DND-41 (cell line): ENCODE results near the gene AGK.

Experiments used
- ATAC-seq: fragments of 200-7000 bp; cut with Tn5 transposase; 3 replicates; pipeline ENCODE4 v1.9.1; 2021; ENCODE audit warnings: low read depth; ENCODE audit not compliant: insufficient read depth
- DNase-seq: peaks from one replicate; pipeline ENCODE4 v3.0.0-alpha.2; 2020
- H2AFZ ChIP-seq: 2 replicates; pipeline ENCODE4 v1.6.0; 2012; ENCODE audit warnings: low read depth, low read length
- H3K27ac ChIP-seq: 2 replicates; pipeline ENCODE4 v1.5.1; 2012; ENCODE audit warnings: low read length, inconsistent platforms
- H3K27me3 ChIP-seq: fragments of 200-600 bp; sonication (generic); 2 replicates; pipeline ENCODE4 v1.6.0; 2012; ENCODE audit warnings: low read length, mild to moderate bottlenecking, inconsistent platforms; ENCODE audit not compliant: insufficient read depth, poor library complexity
- H3K36me3 ChIP-seq: 2 replicates; pipeline ENCODE4 v1.5.1; 2012; ENCODE audit warnings: low read length, inconsistent platforms; ENCODE audit not compliant: insufficient read depth
- H3K4me1 ChIP-seq: 2 replicates; pipeline ENCODE4 v1.5.1; 2012; ENCODE audit warnings: mild to moderate bottlenecking, low read length; ENCODE audit not compliant: insufficient read depth
- H3K4me2 ChIP-seq: 2 replicates; pipeline ENCODE4 v1.6.0; 2012; ENCODE audit warnings: mild to moderate bottlenecking, moderate library complexity, low read length, inconsistent platforms; ENCODE audit not compliant: insufficient read depth
- H3K4me3 ChIP-seq, 2 experiments: fragments of 200-600 bp in 1 of 2; shearing (Covaris generic) in 1 of 2; 2 replicates each; pipeline ENCODE4 v1.5.1; 2012 to 2016; ENCODE audit warnings: inconsistent platforms in 2 of 2, low read length in 2 of 2, mild to moderate bottlenecking in 2 of 2, low read depth in 1 of 2, moderate library complexity in 1 of 2
- H3K79me2 ChIP-seq: 2 replicates; pipeline ENCODE4 v1.6.0; 2012; ENCODE audit warnings: low read length, inconsistent platforms; ENCODE audit not compliant: insufficient read depth
- H3K9ac ChIP-seq: 2 replicates; pipeline ENCODE4 v1.6.0; 2012; ENCODE audit warnings: low read depth, mild to moderate bottlenecking, inconsistent platforms, low read length, moderate library complexity
- H3K9me3 ChIP-seq: 2 replicates; pipeline ENCODE4 v1.5.1; 2012; ENCODE audit warnings: low read length, moderate library complexity, mild to moderate bottlenecking, inconsistent platforms; ENCODE audit not compliant: insufficient read depth, severe bottlenecking
- H4K20me1 ChIP-seq: 2 replicates; pipeline ENCODE4 v1.6.0; 2012; ENCODE audit warnings: low read length; ENCODE audit not compliant: insufficient read depth
- EZH2 ChIP-seq: IDR thresholded peaks from 3 replicates; pipeline ENCODE4 v1.6.1; 2012; ENCODE audit warnings: borderline replicate concordance, low read depth, mild to moderate bottlenecking, moderate library complexity, low read length, inconsistent platforms; ENCODE audit not compliant: severe bottlenecking
- TF ChIP-seq, protein P1 (sequence below): IDR thresholded peaks from 2 replicates; pipeline ENCODE4 v1.5.1; 2012; ENCODE audit warnings: borderline replicate concordance, low read length, moderate library complexity, mild to moderate bottlenecking; ENCODE audit not compliant: poor library complexity, severe bottlenecking; ENCODE audit errors: extremely low read depth

Gene AGK

GRCh38 chr7:141702047-141702567, 150.9 kb downstream of the AGK start, which contains the start of gene DENND11:
TSS of gene DENND11 (minus strand) at chr7:141702166. CDS start at chr7:141702153, 13 bp downstream.
- no peaks in the 10 kb centered on the region for H3K9me3 ChIP-seq
- peak within 1 kb of the TSS; percentile 71 for H2AFZ ChIP-seq
- ATAC-seq (peak; percentile 56), DNase-seq (peak; percentile 29)
- H3K27ac ChIP-seq, result peak within 1 kb of the TSS; percentile 42
- peak; percentile 53 for TF ChIP-seq EZH2
- TF ChIP-seq, protein P1, sequence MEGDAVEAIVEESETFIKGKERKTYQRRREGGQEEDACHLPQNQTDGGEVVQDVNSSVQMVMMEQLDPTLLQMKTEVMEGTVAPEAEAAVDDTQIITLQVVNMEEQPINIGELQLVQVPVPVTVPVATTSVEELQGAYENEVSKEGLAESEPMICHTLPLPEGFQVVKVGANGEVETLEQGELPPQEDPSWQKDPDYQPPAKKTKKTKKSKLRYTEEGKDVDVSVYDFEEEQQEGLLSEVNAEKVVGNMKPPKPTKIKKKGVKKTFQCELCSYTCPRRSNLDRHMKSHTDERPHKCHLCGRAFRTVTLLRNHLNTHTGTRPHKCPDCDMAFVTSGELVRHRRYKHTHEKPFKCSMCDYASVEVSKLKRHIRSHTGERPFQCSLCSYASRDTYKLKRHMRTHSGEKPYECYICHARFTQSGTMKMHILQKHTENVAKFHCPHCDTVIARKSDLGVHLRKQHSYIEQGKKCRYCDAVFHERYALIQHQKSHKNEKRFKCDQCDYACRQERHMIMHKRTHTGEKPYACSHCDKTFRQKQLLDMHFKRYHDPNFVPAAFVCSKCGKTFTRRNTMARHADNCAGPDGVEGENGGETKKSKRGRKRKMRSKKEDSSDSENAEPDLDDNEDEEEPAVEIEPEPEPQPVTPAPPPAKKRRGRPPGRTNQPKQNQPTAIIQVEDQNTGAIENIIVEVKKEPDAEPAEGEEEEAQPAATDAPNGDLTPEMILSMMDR, result no peak
- peak within 1 kb of the TSS; percentile 86 for H3K4me2 ChIP-seq
- H3K4me1 ChIP-seq, result peaks cover 23% of the 10 kb centered on the region
- H3K27me3 ChIP-seq, result peaks cover 8% of the 10 kb centered on the region
- no peaks in the 10 kb centered on the region for H3K36me3 ChIP-seq
- peak within 1 kb of the TSS; percentile 43 to 64; a peak in 3 of 4 replicates for H3K4me3 ChIP-seq
- H4K20me1 ChIP-seq, result peaks cover 19% of the 10 kb centered on the region
- peaks cover 10% of the 10 kb centered on the region for H3K79me2 ChIP-seq
- peak within 1 kb of the TSS; percentile 64 for H3K9ac ChIP-seq

GRCh38 chr7:141702892-141703291, 151.7 kb downstream of the AGK start:
- H3K27me3 ChIP-seq, result peaks cover 8% of the 10 kb centered on the region
- DNase-seq, result no peak
- H3K9me3 ChIP-seq, result no peaks in the 10 kb centered on the region
- peaks cover 10% of the 10 kb centered on the region for H3K79me2 ChIP-seq
- no peaks in the 10 kb centered on the region for H3K36me3 ChIP-seq
- H4K20me1 ChIP-seq, result peaks cover 17% of the 10 kb centered on the region
- no peak overlapping the region for H3K4me3 ChIP-seq
- no peak overlapping the region for H3K9ac ChIP-seq
- H2AFZ ChIP-seq, result no peak overlapping the region
- no peak overlapping the region for H3K27ac ChIP-seq
- peak overlapping the region; percentile 86 for H3K4me2 ChIP-seq
- H3K4me1 ChIP-seq, result peaks cover 23% of the 10 kb centered on the region
- TF ChIP-seq, protein P1, result no peak
- TF ChIP-seq EZH2, result no peak
- ATAC-seq, result no peak

DNA sequence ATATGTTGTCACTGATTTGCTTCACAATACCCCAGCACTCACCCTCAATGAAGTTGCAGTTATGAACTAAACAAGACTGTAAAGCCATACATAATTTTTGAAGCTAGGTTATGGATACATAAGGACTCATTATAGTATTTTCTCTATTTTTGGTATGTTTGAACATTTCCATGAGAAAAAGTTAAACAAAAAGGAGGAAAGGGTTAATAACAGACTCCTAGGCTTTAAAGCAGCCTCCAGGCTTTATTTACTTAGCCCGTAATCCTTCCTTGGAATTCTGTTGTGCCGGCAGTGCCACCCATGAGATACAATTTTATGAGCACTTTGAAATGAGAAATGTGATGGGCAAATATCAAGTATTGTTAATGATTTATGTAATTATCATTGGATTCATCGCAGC, 152.9 kb downstream of the AGK start:
- TF ChIP-seq, protein P1, result no peak
- TF ChIP-seq EZH2, result no peak
- H3K4me3 ChIP-seq, result no peak overlapping the region

GRCh38 chr7:141704741-141705140, 153.5 kb downstream of the AGK start:
- no peak for DNase-seq
- peaks cover 19% of the 10 kb centered on the region for H3K4me1 ChIP-seq
- H3K4me2 ChIP-seq, result no peak overlapping the region
- peaks cover 8% of the 10 kb centered on the region for H3K27me3 ChIP-seq
- no peaks in the 10 kb centered on the region for H3K36me3 ChIP-seq
- no peak overlapping the region for H3K4me3 ChIP-seq
- H4K20me1 ChIP-seq, result peaks cover 9% of the 10 kb centered on the region; the same call in 1 of the 2 replicates
- no peaks in the 10 kb centered on the region for H3K9me3 ChIP-seq
- peaks cover 6% of the 10 kb centered on the region for H3K79me2 ChIP-seq
- no peak overlapping the region for H3K9ac ChIP-seq
- no peak for TF ChIP-seq EZH2
- TF ChIP-seq, protein P1, result no peak
- H3K27ac ChIP-seq, result no peak overlapping the region
- ATAC-seq, result no peak
- no peak overlapping the region for H2AFZ ChIP-seq

More for the DNA sequence above, 152.9 kb downstream of the AGK start:
- Histone ChIP-seq H3K27me3 (peaks cover 8% of the 10 kb centered on the region), H3K9ac (no peak overlapping the region), H2AFZ (no peak overlapping the region), H3K79me2 (peaks cover 8% of the 10 kb centered on the region), H3K4me2 (no peak overlapping the region), H3K36me3 (no peaks in the 10 kb centered on the region), H3K27ac (no peak overlapping the region), H4K20me1 (peaks cover 10% of the 10 kb centered on the region; the same call in 1 of the 2 replicates), H3K4me1 (peaks cover 21% of the 10 kb centered on the region), H3K9me3 (no peaks in the 10 kb centered on the region)
- ATAC-seq, result no peak
- no peak for DNase-seq
